NCI-H1930 (cell line): ENCODE measurements around the gene MESP2.

Experiments
- DNase-seq, 2 experiments: peaks; one replicate each; lab custom pipeline; 2025; lab: John Stamatoyannopoulos, UW

Gene MESP2

DNA sequence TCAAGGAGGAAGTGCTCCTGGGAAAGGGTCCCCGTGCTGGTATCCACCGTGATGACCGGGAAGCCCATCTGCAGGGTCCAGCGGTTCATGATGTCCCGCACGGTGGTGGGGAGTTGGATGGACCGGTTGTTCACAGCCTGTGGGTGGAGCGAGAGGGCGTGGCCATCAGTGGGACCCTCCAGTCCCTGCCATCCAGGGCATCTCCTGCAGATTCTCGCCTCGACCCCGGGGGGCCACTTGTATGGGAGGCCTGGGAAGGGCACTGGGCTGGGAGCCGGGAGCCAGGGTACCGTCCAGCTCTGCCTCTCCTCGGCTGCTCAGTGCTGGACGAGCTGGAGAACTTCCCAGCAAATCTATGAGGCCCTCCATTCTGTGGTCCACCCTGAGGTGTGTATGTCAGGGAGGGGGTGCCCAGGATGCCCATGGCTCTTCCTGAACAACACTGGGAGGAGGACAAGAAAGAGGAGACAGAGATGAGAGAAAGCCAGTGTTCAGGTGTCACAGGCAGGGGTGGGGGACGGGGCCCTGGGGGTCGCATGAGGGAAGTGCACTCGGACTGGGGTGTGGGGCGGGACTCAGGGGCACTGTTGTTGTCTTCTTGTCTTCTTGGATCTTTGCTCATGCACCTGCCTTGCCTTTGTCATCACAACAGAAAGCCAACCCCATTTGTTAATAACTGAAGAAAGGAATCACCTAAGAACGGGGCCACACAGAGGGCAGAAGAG lies 25.5 kb downstream of the MESP2 start:
- no peak for DNase-seq

DNA sequence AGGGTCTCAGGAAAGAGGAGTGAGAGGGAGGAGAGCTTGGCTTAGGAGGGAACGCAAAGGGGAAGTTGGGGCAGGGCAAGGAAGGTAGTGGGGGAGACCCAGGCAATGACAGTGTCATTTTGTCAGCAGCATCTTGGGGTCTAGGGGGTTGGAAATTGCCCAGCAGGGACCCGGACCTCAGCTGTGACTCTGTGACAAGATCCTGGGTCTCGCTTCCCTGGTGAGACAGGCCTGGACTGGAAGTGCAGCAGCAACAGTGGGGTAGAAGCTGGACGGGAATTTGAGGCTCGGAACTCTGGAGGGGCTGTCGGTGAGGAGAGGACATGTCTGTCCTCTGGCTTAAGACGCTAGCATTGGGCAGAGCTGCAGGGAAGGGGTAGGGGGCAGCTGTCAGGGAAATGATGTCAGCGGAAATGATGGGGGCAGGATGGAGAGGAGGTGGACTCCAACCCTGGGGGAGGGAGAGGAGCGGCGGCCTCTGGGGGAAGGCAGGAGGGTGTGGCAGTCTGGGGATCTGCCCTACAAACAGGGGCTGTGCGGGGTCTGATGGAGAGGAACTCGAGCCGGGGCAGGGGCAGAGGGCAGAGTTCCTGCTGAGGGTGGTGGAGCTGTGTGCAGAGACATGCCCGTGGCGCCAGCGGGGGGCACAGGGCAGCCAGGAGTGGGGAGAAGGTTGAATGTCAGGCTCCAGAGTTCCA lies 26.2 kb downstream of the MESP2 start:
- DNase-seq = no peak

DNA sequence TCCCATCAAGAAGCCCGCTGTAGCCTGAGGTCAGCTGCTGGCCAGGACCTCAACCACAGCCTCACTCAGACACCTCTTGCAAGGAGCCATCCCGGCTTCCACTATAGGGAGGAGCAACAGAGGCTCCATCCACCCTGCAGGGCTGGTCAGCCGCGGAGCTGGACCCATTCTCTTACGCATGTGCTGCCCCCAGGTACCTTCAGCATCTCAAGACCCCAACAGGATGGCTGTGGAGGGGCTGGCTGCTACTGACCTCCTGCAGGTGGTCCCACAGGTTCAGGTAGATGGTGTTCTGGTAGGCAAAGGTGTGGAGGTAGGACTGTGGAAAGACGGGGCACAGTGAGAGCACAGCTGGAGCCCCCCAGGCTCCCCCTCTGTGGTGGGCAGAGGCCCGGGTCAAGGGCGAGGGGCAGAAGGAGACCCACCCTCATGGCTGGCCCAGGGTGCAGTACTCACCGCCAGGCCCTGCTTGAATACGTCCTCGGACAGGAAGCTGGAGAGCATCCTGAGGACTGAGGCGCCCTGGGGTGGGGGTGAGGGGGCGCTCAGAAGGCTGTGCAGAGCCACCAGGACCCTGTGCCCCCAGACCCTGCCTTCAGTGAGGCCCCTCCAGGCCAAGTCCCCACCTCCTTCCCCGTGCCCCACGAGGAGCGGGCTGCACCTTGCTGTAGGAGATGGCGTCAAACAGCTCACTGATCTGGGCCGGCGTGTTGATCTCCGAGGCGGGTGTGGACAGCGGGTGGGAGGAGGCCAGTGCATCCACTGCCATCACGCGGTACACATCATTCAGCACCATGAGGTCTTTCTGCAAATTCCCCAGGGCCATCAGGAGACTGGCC lies 27.1 kb downstream of the MESP2 start:
- DNase-seq = no peak

DNA sequence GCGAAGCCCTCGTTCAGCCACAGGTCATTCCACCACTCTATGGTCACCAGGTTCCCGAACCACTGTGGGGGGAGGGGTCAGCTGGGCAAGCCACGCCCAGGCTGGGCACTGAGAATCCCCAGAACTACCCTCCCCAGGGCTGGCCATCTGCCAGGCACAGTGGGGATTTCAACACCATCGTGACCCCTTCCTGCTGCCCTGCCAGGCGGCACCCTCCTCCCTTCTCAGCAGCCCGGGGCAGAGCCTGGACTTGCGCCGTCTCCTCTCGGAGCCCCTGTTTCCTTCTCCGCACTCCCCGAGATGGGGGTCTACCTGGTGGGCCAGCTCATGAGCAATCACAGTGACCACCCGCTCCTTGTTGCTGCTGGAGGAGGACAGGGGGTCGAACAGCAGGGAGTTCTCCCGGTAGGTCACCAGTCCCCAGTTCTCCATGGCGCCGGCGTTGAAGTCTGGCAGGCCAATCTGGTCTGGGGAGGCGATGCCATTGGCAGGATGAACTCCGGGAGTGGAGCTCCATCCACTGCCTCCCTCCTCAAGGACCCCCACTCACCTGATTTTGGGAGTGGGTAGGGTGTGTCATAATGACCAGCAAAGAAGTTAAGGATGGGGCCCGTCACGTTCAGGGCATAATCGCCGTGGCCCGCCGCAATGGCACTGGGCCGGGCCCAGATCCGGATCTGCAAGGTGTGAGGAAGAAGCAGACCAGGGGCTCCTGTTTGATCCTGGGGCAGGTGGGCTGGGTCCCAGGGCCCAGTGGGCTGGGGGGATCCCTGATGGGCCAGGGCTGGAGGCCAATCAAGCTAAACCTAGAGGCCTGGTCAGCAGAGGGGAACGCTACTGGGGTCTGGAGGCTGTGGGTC lies 28.0 kb downstream of the MESP2 start:
- DNase-seq = no peak

DNA sequence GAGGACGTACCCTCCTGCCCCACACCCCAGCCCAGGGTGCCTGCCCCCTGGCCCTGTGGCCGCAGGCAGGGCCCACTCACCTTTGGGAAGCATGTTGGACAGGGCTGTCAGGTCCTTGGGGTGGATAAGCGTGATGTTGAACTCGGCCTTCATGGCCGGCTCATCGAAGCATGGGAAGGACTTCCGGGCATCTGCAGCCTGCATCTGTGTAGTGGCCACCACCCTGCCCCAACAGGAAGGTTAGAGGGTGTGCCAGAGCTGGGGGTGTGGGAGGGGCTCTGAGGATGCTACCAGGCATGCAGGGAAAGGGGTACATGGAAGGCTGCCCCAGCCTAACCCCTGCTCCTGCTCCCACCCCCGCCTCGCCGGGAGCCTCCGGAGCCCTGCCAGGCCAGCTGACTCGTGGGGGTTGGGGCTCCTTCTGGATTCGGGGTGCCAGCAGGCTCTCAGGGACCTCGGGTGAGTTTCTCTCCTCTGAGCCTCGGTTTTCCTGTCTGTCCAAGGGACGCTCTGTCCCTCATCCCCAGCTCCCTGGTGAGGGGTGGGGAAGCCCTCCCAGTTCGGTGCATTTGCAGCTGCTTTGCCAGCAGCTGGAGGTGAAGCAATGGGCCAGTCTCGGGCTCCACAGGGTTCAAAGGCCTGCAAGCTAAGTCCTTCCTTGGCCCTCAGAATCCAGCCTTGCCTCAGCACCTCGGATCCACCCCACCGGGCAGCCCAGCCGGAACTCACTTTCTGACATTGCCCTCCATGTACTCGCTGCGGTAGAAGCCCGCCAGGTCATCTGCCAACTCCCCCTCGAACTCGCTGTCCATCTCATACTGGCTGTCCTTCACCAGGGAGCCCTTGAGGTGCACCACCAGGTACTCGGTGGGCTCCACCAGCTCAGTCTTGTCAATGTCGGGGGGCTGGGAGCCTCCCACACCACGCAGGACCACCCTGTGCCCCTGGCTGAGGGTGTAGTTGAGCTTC lies 29.4 kb downstream of the MESP2 start:
- no peak for DNase-seq

DNA sequence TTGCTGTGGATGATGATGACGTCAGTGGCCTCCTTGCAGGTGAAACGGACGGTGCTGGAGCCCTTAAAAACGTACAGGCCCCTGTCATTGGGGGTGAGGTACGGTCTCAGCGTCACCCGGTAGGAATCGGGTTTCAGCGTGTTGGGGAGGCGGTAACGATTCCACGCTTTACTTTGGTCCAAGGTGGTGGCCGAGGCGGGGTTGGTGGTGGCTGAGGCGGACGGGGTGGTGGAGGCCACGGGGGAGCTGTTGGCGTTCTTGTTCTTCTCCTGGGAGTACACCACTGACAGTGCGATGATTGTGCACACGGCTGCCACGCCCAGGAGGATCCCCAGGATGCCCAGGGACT lies 30.1 kb downstream of the MESP2 start:
- DNase-seq = no peak

DNA sequence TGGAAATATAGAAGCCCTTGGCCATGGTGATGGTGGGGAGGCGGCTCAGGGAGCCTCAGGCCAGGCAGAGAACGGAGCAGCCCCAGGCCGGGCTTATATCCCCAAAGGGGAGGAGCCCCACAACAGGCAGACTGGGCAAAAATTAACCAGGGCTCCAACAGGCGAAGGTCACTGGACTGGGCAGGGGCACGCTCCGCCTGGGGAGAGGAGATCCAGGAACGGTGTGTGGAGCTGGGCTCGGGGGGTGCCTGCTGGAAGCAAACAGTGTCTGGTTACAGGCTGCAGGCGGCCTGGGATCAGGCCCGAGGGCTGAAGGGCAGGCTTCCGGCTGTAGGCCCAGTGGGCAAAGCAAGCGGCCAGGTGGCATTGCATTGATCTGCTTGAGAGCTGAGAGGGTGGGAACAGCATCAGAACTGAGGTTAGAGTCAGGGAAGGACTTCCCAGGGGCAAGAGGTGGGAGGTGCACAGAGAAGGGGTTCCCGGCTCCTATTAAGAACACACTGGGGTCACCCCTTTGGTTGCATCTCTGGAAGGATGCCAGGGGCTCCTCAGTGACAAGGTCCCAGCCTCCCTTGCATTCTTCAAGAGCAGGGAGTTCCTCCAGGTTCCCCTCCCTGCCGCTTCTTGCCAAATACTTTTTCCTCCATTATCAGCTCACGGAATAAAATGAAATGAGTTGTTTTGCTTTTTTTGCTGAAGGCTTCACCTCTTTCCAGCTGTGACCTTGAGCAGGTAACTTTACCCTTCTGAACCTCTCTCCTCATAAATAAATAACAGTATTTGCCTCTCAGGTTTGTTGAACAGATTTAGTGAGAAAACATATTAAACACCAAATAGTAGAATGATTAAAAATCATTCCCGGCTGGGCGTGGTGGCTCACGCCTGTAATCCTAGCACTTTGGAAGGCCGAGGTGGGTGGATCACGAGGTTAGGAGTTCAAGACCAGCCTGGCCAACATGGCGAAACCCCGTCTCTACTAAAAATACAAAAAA lies 30.7 kb downstream of the MESP2 start:
- DNase-seq = no peak

DNA sequence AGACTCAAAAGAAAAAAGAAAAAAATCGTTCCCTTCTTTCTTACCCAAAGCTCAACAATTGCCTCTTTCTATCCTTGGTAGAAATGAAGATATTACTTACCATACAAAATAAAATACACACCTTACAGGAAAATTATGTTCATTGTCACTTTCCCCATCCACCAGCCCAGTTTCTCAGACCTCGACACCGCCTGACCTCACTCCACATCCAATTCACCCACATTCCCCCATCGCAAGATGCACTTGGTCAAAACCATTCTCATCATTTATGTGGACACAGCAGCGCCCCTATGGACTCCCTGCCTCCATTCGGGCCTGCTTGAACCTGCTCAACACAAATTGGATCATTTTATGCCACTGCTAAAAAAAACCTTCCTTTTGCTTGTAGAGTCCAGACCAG lies 31.6 kb downstream of the MESP2 start:
- no peak for DNase-seq

DNA sequence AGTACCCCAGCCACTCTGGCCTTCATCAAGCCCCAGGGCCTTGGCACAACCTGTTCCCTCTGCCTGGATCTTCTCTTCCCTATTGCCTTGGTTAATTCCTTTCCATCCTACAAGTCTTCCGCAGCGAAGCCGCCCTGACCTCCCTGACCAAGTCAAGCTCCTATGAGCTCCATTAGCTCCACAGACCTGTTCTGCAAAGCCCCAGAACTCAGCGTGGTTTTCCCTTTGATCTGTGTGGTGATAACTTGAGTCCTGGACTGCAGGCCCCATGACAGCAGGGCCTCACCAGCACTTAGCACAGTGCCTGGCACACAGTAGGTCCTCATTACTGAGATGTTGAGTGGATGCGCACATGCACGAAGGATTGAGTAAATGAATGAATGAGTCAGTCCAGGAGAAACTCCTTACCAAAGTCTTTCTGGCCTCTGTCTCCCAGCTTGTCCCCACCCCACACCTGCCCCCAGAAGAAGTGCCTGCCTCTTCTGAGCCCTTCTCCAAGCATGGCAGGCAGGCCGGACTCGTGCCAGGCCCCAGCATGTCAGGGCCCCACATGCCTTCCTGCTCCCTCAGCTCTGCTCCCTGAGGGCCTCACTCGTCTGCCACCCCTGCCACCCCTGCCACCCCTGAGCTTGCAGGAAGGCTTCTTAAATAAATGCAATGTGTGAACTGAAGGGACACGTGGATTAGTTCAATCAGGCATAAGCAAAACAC lies 32.2 kb downstream of the MESP2 start:
- no peak for DNase-seq

DNA sequence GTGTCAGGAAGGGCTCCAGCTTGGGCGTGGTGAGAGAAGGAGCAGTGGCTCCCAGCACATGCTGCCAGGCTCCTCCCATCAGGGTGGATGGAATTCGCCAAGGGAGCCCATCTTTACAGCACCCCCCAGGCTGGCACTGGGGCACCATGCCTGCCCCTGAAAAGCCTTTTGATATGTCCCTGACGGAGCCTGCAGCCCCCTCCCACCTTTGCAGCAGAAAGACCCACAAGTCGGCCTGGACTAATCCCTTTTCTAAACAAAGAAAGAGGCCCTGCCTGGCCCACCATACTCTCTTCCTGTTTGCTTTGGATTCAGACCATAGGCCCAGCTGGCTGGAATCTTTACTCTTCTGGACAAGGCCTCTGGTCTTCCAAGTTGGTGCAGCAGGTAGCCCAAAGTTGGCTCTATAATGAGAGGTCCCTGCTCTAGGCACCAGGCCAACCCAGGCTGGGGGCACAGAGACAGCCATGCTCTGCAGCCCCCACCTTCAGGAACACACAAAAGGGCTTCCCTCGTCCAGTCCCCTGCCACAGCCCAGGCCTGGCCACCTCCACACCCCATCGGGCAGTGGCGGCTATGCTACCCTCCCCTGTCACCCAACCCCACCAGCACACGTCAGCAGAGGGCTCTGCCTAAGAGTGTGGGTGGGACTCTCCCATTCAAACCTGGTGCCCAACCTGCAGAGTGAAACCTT lies 33.1 kb downstream of the MESP2 start:
- DNase-seq = no peak

DNA sequence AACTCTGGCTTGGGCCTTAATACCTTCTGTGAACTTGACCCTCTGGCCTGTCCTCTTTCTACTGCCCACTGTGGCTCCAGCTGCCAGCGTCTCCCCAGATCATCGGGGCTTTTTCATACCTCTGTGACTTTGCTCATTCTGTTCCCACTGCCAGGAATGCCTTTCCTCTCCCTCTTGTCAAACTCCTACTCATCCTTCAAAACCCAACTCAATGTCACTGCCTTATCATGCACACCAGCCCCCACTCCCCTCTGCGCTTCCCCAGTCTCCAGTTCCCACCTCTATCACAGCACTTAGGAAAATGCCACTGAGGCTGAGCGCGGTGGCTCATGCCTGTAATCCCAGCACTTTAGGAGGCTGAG lies 33.6 kb downstream of the MESP2 start:
- DNase-seq = no peak

DNA sequence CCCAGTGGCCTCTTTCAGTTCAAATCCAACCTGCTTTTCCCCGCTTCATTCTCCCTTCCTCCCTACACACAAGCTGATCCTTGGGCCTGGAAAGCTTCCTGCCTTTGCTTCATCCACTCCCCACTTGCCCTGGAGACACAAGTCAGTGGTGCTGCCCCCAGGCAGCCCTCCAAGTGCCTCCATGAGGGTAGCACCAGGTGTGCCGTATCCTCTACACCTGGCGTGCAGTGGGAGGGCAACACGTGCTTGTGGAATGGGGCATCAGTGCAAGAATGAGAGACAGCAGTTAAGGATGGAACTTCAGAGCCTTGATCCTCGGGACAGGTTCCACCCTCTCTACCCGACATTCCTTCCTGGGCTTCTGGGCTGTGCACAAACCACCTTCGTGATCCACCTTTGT lies 34.7 kb downstream of the MESP2 start:
- DNase-seq = no peak

DNA sequence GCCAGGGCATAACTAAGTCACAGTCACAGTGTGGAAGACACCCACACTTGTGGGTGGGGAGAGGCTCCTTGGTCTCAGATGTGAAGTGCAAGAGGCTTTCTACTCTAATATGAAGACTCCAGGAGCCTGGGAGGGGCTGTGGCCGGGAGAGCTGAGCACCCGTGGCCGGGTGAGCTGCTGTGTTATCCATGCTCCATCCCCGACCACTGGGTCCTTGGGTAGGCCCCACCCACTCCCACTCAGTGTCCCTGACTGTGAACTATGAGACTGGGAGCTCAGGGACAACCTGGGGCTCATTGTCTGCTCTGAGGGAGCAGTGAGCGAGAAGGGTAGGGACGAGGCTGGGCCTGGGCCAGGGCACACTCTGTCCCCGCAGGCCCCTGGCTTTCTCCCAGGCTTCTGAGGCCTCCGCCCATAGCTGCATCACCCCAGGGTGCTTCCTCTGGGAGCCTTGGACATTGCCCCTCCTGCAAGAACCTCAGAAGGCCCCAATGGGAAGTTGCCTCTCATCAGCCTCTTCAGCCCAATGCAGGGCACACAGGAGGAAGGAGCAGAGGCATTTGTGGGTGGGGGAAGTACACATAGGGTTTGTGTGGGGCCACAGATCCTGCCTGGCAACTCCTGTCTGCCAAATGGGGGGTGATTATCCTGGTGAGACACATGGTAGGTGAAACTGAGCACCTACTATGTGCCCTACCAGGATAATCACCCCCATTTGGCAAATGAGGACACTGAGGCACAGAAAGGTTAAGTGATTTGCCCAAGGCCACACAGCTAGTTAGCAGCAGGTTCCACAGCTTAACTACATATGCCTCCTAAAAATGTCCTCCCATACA lies 36.1 kb downstream of the MESP2 start:
- DNase-seq = no peak

DNA sequence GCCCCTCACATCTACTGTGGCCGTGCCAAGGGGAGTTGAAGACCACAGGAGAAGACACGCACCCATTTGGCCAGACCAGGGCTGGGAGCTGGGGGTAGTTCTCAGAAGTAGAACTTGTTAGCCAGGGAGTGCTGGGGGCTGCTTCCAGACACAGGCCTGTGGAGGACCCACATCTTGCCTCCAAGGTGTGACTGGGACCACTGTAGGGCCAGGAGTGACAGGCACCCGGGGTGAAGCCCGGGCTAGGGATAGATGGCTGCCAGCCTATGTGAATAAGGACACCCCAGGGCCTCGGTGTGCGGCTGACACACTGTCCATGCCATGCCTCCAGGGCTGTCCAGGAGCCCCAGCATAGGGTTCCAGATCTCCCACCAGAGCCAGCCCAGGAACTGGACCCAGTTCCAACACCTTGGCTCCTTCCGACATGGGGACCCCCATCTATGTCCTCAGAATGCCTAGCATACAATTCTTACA lies 36.8 kb downstream of the MESP2 start:
- no peak for DNase-seq

DNA sequence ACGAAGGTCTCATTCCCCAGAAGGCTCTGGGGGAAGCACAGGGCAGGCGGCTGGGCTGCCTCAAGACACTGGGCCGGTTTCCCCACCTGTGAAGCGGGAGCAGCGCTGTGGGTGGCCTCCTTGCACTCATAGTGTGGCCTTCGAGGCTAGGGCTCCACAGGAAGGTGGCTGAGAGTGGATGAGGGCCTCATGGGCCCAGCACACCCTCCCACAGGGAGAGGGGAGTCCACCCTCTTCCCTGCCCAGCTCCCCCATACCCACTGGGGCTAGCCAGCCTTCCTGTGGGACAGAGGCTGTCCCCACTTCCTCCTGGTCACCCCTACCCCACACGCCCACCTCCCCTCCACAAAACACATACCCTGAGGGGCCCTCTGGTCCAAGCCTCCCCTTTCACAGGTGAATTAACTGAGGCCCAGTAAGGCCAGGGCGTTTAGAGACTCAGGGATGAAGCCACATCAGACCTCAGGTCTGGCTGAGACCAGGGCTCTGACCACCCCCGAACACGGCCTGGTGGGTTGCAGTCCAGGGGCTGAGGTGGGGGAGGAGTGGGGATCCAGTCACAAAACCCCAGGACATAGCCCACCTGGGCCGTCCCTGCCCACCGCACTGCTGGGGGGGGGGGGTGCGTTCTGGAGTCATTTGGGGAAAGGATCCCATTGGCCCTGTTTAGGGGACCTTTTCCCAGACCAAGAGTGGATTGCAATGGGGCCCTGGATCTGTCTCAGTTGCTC lies 37.4 kb downstream of the MESP2 start:
- DNase-seq = no peak

DNA sequence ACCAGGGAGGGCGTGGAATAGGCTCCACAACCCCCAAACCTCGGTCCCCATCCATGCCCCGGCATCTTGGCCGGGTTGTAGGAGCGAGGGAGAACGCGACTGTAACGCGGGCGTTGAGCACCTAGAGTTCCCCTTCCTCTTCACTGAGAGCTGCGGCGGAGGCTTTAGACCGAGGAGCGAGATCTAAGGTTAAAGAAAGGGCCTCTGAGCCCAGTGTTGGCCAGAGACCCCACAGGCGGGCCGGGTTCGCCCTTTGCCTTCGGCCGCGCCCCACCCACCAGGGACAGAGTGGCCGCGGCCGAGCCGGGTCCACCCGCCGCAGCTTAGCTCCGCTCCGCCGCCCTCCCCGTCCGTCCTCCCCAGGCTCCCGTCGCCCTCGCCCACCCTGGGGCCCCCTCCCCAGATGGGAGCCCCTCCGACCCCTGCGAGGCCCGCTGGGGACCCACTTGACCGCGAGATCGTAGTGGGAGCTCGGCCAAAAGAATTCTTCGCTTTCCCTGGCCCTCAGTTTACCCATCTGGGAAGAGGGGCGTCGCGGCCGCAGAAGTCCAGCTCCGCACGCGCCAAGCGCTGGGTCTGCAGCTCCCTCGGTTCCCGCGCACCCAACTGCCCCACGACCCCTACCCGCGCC lies 38.1 kb downstream of the MESP2 start:
- DNase-seq = no peak
